Esophagus muscularis mucosa (tissue), 3 donors: ENCODE measurements around the gene ZNF775.

ENCODE experiments used
- POLR2A ChIP-seq: fragments of 450-650 bp; IDR thresholded peaks from one replicate; pipeline ENCODE4 v1.6.1; 2017; ENCODE audit warnings: antibody characterized with exemption, moderate library complexity, mild to moderate bottlenecking, low read depth
- POLR2AphosphoS5 ChIP-seq, 2 donors: sonication (generic); formaldehyde crosslinking; IDR thresholded peaks; one replicate each; pipeline ENCODE4 v1.6.1; 2017; ENCODE audit warnings: antibody characterized with exemption in 2 of 2
- TF ChIP-seq, protein P1 (sequence below), 3 experiments: fragments of 200-600 bp in 2 of 3; fragments of 450-650 bp in 1 of 3; sonication (generic) in 2 of 3; IDR thresholded peaks; one replicate each; pipeline ENCODE4 v1.5.1; 2017 to 2019; ENCODE audit warnings: antibody characterized with exemption in 3 of 3, mild to moderate bottlenecking in 2 of 3, moderate library complexity in 1 of 3

DNA sequence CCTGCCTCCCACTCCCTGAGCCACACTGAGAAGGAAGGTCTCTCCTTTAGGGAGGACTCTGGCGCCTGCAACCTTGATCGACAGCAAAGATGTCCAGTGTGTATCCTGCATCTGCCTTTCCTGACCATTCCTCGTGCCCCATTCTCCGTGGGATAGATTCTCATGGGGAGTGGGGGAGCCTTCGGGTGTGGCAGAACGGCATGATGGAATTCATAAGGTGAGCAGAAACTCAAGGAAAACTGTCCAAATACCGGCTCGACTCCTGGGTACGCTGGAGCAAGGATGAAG lies 37.1 kb upstream of the ZNF775 start:
- TF ChIP-seq, protein P1, sequence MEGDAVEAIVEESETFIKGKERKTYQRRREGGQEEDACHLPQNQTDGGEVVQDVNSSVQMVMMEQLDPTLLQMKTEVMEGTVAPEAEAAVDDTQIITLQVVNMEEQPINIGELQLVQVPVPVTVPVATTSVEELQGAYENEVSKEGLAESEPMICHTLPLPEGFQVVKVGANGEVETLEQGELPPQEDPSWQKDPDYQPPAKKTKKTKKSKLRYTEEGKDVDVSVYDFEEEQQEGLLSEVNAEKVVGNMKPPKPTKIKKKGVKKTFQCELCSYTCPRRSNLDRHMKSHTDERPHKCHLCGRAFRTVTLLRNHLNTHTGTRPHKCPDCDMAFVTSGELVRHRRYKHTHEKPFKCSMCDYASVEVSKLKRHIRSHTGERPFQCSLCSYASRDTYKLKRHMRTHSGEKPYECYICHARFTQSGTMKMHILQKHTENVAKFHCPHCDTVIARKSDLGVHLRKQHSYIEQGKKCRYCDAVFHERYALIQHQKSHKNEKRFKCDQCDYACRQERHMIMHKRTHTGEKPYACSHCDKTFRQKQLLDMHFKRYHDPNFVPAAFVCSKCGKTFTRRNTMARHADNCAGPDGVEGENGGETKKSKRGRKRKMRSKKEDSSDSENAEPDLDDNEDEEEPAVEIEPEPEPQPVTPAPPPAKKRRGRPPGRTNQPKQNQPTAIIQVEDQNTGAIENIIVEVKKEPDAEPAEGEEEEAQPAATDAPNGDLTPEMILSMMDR (IDR thresholded peaks at IDR 0.05), result no peak
- no peak for TF ChIP-seq POLR2AphosphoS5 (IDR thresholded peaks at IDR 0.05)
- no peak for TF ChIP-seq POLR2A
